ENCODE data around the gene GULP1.

DNA sequence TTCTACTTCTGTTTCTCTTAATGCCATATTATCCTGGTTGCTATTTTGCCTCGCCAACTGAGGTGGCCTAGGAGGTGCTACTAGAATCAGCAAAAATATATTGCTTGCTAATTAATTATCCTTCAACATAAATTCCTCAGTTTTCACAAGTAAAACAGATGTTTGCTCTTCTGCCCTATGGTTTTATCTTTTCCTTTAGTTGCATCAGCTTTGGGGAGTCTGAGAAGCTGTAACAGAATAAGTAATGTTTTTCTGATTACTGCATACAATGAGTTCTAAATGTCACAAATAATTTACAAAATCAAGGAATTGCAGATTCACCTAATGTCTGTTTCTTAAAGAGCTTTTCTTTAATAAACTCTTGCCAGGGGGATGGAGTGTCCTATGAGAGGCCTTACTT is 36.7 kb downstream of the GULP1 start:
- TF ChIP-seq, protein P1, sequence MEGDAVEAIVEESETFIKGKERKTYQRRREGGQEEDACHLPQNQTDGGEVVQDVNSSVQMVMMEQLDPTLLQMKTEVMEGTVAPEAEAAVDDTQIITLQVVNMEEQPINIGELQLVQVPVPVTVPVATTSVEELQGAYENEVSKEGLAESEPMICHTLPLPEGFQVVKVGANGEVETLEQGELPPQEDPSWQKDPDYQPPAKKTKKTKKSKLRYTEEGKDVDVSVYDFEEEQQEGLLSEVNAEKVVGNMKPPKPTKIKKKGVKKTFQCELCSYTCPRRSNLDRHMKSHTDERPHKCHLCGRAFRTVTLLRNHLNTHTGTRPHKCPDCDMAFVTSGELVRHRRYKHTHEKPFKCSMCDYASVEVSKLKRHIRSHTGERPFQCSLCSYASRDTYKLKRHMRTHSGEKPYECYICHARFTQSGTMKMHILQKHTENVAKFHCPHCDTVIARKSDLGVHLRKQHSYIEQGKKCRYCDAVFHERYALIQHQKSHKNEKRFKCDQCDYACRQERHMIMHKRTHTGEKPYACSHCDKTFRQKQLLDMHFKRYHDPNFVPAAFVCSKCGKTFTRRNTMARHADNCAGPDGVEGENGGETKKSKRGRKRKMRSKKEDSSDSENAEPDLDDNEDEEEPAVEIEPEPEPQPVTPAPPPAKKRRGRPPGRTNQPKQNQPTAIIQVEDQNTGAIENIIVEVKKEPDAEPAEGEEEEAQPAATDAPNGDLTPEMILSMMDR (IDR thresholded peaks at IDR 0.05): no peak
- TF ChIP-seq POLR2A (IDR thresholded peaks at IDR 0.05): no peak

Measured in testis (tissue), 2 donors.